Measurements from ENCODE around the gene BUB1B.

The BUB1B gene

GRCh38 chr15:40254452-40254851 is 93.6 kb downstream of the BUB1B start:
- no peak for DNase-seq

GRCh38 chr15:40255033-40255432 is 94.2 kb downstream of the BUB1B start:
- no peak for DNase-seq

- peak in 1 of 14 donors; percentile 30 for DNase-seq
Observed at GRCh38 chr15:40256638-40257235, 95.9 kb downstream of the BUB1B start.

- no peak for DNase-seq
Observed at GRCh38 chr15:40257656-40258450, 97.0 kb downstream of the BUB1B start.

GRCh38 chr15:40258544-40258943 is 97.7 kb downstream of the BUB1B start:
- DNase-seq = no peak

GRCh38 chr15:40259021-40259420 is 98.2 kb downstream of the BUB1B start:
- DNase-seq = no peak

GRCh38 chr15:40263024-40263754 is 102.3 kb downstream of the BUB1B start:
- no peak for DNase-seq

GRCh38 chr15:40264321-40265153 is 103.7 kb downstream of the BUB1B start:
- no peak for DNase-seq

GRCh38 chr15:40265355-40265754 is 104.5 kb downstream of the BUB1B start:
- DNase-seq = no peak

GRCh38 chr15:40265875-40266274 is 105.0 kb downstream of the BUB1B start:
- DNase-seq = no peak

- peak in 1 of 14 donors; percentile 52 for DNase-seq
Observed at GRCh38 chr15:40266828-40267304, 106.0 kb downstream of the BUB1B start.

GRCh38 chr15:40267670-40268069 is 106.8 kb downstream of the BUB1B start:
- DNase-seq = no peak

GRCh38 chr15:40269604-40270003 is 108.7 kb downstream of the BUB1B start:
- DNase-seq = no peak

- DNase-seq = no peak
Observed at GRCh38 chr15:40270246-40270995, 109.6 kb downstream of the BUB1B start.

All from C1 segment of cervical spinal cord (tissue), 14 donors.